ENCODE measurements around the gene SPR.

Gene SPR

GRCh38 chr2:72931280-72931910 lies 44.2 kb downstream of the SPR start:
- DNase-seq (ENCODE audit: low read depth in 1 of 2, low spot score in 1 of 2) = no peak

- no peak for DNase-seq (ENCODE audit: low read depth in 1 of 2, low spot score in 1 of 2)
These were observed 45.0 kb downstream of the SPR start for GRCh38 chr2:72932045-72932740.

- no peak for DNase-seq (ENCODE audit: low read depth in 1 of 2, low spot score in 1 of 2)
These were observed 45.6 kb downstream of the SPR start for GRCh38 chr2:72932805-72933204.

- no peak for DNase-seq (ENCODE audit: low read depth in 1 of 2, low spot score in 1 of 2)
These were observed 46.0 kb downstream of the SPR start for GRCh38 chr2:72933207-72933606.

GRCh38 chr2:72933646-72934151 lies 46.5 kb downstream of the SPR start:
- DNase-seq (ENCODE audit: low read depth in 1 of 2, low spot score in 1 of 2) = no peak

GRCh38 chr2:72934683-72935610 lies 47.7 kb downstream of the SPR start:
- DNase-seq (ENCODE audit: low read depth in 1 of 2, low spot score in 1 of 2) = no peak

GRCh38 chr2:72935611-72935957 lies 48.4 kb downstream of the SPR start:
- DNase-seq (ENCODE audit: low read depth in 1 of 2, low spot score in 1 of 2) = no peak

- no peak for DNase-seq (ENCODE audit: low read depth in 1 of 2, low spot score in 1 of 2)
These were observed 49.6 kb downstream of the SPR start for GRCh38 chr2:72936660-72937355.

GRCh38 chr2:72937356-72937669 lies 50.1 kb downstream of the SPR start:
- no peak for DNase-seq (ENCODE audit: low read depth in 1 of 2, low spot score in 1 of 2)

GRCh38 chr2:72938455-72938854 lies 51.2 kb downstream of the SPR start:
- DNase-seq (ENCODE audit: low read depth in 1 of 2, low spot score in 1 of 2) = no peak

GRCh38 chr2:72940361-72940760 lies 53.2 kb downstream of the SPR start:
- DNase-seq (ENCODE audit: low read depth in 1 of 2, low spot score in 1 of 2) = no peak

- DNase-seq (ENCODE audit: low read depth in 1 of 2, low spot score in 1 of 2) = no peak
These were observed 53.6 kb downstream of the SPR start for GRCh38 chr2:72940786-72941185.
